HK-2 (cell line): ENCODE results near the gene NSD1.
"Not testable (repeated sequence)": the region's sequence is repeated elsewhere in the genome, so short reads cannot be mapped to it uniquely, and the experiment has no call there.

Experiments used
- DNase-seq: peaks from one replicate; pipeline ENCODE4 v3.0.0-alpha.2; 2018; ENCODE audit not compliant: unreplicated experiment

NSD1 gene

GRCh38 chr5:177130211-177131018, 3.2 kb upstream of the NSD1 start:
- no peak for DNase-seq

DNA sequence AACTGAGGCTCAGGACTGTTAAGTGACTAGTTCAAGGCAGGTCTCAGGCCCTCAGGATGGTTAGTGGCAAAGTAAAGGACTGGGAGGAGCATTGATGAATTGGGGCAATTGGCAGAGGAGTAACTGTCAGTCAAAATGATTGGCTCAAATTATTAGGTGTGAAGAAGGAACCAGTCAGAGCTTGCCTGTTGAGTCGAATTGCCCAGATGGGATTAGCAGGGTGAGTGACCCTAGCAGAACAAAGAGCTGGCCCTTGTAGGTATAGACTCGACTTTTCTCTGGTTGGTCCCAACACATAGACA, 2.6 kb upstream of the NSD1 start:
- DNase-seq = no peak

GRCh38 chr5:177131352-177132135, 2.0 kb upstream of the NSD1 start:
- no peak for DNase-seq

DNA sequence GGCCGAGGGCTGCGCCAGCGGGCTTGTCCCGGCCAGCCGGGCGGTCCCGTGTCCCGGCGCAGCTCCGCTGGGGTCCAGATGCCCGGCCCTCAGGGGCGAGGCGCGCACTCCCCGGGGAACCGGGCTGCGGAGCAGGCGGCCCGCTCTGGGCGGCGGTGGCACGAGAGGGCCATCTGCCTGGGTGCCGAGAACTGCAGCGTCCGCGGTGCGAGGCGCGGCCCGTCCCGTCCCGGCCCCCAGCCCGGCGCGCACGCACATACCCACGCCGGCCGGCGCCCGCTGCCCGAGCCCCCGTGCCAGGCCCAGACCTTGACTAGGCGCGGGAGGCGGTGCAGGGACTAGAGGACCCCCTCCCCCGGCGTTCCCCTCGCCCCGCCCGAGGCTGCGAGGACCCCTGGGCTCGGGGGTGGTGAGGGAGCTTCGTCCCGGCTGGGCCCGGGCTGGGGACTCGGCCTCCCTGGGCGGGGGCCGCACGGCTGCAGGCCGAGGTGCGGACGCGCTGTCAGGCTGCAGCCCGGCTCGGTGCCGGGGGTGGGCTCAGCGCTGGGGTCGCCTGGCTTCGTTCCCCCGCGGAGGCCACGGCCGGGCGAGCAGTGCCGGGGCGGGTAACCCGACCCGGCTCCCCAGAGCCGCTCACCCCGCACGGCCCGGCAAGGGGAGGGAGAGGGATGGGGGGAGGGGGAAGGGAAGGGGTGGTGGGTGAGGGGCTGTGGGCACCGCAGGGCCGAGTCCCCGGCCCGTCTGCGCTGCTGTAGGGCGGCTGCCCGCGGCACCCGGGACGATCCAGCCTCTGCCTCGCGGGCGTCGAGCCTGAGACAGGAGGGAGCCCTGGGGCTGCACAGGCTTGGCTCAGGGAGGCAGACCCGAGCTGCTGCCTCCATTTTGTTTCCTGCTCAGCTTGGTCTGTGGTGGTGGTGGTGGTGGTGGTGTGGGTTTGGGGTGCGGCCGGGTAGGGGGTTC, 1.2 kb upstream of the NSD1 start:
- DNase-seq = no peak

- DNase-seq = peak; percentile 42
Observed at GRCh38 chr5:177133853-177134696, 502 bp downstream of the NSD1 start.

GRCh38 chr5:177134697-177135225, 1.2 kb downstream of the NSD1 start:
- DNase-seq = no peak

- DNase-seq = no peak
Observed at GRCh38 chr5:177140312-177140711, 6.7 kb downstream of the NSD1 start.

- no peak for DNase-seq
Observed at GRCh38 chr5:177141496-177141895, 7.9 kb downstream of the NSD1 start.

DNA sequence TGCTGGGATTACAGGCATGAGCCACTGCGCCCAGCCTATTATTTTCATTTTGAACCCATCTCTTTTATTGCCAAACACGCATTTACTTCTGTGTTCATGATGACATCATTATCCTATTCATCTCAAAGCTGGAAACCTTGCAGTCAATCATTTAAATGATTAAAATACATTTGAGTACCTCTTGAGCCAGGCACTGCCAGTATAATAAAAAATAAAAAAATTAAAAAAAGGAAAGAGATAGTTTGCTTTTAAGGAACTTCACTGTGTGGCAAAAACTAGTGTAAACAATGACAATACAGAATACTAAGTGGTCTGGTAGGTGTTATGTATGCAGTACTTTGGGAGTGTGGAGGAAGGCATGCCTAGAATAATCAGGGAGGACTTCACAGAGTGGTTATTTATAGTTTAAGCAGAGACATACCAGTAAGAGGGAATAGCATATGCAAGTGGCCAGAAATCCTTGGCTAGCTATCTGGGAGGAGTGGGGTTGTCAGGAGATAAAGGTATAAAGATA, 8.6 kb downstream of the NSD1 start:
- DNase-seq = no peak

GRCh38 chr5:177142778-177143177, 9.2 kb downstream of the NSD1 start:
- DNase-seq = no peak

- DNase-seq = no peak
Observed at GRCh38 chr5:177146891-177147638, 13.5 kb downstream of the NSD1 start.

GRCh38 chr5:177150061-177150460, 16.5 kb downstream of the NSD1 start:
- not testable (repeated sequence) for DNase-seq

GRCh38 chr5:177154003-177154643, 20.6 kb downstream of the NSD1 start:
- no peak for DNase-seq

DNA sequence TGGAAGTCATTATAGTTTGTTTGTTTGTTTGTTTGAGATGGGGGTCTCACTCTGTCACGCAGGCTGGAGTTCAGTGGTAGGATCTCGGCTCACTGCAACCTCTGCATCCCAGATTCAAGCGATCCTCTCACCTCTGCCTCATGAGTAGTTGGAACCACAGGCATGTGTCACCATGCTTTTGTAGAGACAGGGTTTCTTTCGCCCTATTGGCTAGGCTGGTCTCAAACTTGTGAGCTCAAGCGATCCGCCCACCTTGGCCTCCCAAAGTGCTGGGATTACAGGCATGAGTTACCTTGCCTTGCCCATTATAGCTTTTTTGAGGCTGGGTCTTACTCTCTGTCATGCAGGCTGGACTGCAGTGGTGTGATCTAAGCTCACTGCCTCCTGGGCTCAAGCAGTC, 28.8 kb downstream of the NSD1 start:
- peak; percentile 1 for DNase-seq

DNA sequence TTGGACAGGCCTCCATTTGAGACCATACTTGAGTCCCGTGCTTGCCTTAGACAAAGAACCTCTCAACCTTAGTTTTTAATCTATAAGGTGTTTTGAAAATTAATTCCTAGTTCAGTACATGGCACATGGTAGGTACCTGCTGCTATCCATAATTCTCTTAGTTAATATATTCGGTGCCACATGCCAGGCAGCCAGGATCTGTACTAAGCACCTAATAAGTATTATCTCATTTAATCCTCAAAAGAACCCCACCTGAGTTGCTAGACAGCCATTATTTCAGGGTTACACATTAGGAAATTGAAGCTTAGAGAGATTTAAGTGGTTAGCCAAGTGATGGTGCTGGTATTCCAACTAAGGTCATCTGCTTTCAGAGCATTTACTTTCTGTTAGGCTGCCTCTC, 29.9 kb downstream of the NSD1 start:
- DNase-seq = no peak

DNA sequence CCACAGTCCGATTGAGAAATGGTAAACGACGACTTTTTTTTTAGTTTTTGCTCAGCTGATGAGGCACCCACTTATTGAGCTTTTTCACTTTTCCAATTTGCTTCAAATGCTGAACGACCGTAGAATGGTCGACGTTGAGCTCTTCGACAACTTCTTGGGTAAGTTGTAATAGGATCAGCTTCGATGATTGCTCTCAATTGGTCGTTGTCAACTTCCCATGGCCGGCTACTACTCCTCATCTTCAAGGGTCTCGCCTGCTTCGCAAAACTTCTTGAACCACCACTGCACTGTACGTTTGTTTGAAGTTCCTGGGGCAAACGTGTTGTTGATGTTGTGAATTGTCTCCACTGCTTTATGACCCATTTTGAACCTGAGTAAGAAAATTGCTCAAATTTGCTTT, 35.7 kb downstream of the NSD1 start:
- DNase-seq = no peak

- no peak for DNase-seq
Observed at GRCh38 chr5:177171961-177172360, 38.4 kb downstream of the NSD1 start.

DNA sequence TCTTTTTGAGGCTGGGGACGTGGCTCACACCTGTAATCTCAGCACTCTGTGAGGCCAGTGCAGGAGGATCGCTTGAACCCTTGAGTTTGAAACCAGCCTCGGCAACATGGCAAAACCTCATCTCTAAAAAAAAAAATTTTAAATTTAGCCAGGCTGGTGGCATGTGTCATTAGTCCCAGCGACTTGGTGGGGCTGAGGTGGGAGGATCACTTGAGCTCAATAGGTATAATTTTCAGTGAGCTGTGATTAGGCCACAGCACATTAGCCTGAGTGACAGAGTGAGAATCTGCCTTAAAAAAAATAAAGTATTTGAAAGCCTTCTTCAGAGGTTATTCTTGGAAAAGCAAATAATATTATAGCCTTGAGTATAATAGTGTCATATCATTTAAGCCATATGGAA, 41.8 kb downstream of the NSD1 start:
- DNase-seq = no peak

GRCh38 chr5:177176175-177176711, 42.7 kb downstream of the NSD1 start:
- no peak for DNase-seq
